Upper lobe of left lung (tissue), 4 donors: Measurements from ENCODE around the gene MNDA.

ENCODE experiments used
- CTCF ChIP-seq, 6 experiments: fragments of 450-650 bp in 4 of 6; fragments of 200-600 bp in 2 of 6; sonication (generic) in 2 of 6; IDR thresholded peaks; one replicate each; pipeline ENCODE4 v1.5.1; 2016 to 2019; ENCODE audit warnings: antibody characterized with exemption in 6 of 6
- EP300 ChIP-seq, 4 donors: sonication (generic); formaldehyde crosslinking; IDR thresholded peaks; one replicate each; pipeline ENCODE4 v1.5.1; 2017; ENCODE audit warnings: antibody characterized with exemption in 4 of 4, control low read depth in 2 of 4
- POLR2A ChIP-seq, 4 donors: fragments of 450-650 bp; IDR thresholded peaks; one replicate each; pipeline ENCODE4 v1.5.1; 2016 to 2017; ENCODE audit warnings: antibody characterized with exemption in 4 of 4, mild to moderate bottlenecking in 2 of 4
- POLR2AphosphoS5 ChIP-seq, 2 donors: sonication (generic); formaldehyde crosslinking; IDR thresholded peaks; one replicate each; pipeline ENCODE4 v1.5.1; 2017; ENCODE audit warnings: antibody characterized with exemption in 2 of 2

- TF ChIP-seq CTCF (IDR thresholded peaks at IDR 0.05) (no peak), POLR2A (IDR thresholded peaks at IDR 0.05) (no peak), POLR2AphosphoS5 (IDR thresholded peaks at IDR 0.05) (no peak), EP300 (IDR thresholded peaks at IDR 0.05) (no peak)
Measured at GRCh38 chr1:158821723-158822122, 9.4 kb upstream of the MNDA start.
